Natural killer cell treated with Interleukin-12 subunit alpha and Interleukin-12 subunit beta and Interleukin-15 and Interleukin-18, amount 100 ng/mL, for 72 hours (primary cell): ENCODE data around the gene NR2C2AP. TPM values are rescaled to one million over a fixed set of nuclear protein-coding genes. Genes with fewer than 3 reads are reported as not detected.

ENCODE experiments used
- ATAC-seq, 2 donors: fragments of 150-1000 bp; cut with Tn5 transposase in 1 of 2; sonication (Bioruptor Pico), chemical (Tn5 transposase) in 1 of 2; 2 replicates each; pipeline ENCODE4 v1.10.0; 2021
- DNase-seq: peaks from one replicate; pipeline ENCODE4 v3.0.0; 2022; ENCODE audit warnings: low spot score
- H3K27ac Mint-ChIP-seq, 2 donors: 1 replicate in 1 of 2; 2 replicates in 1 of 2; pipeline ENCODE4 v1.8.0; 2022; ENCODE audit warnings: mixed read lengths in 2 of 2, mild to moderate bottlenecking in 1 of 2, moderate library complexity in 1 of 2
- H3K27me3 Mint-ChIP-seq, 2 donors: 1 replicate in 1 of 2; 2 replicates in 1 of 2; pipeline ENCODE4 v1.8.0; 2022; ENCODE audit warnings: mixed read lengths in 2 of 2
- H3K36me3 Mint-ChIP-seq: one replicate; pipeline ENCODE4 v1.8.0; 2022; ENCODE audit warnings: mixed read lengths
- H3K4me1 Mint-ChIP-seq, 2 donors: 1 replicate in 1 of 2; 2 replicates in 1 of 2; pipeline ENCODE4 v1.8.0; 2022; ENCODE audit warnings: low read depth in 2 of 2, mixed read lengths in 2 of 2, mild to moderate bottlenecking in 1 of 2
- H3K4me3 Mint-ChIP-seq: one replicate; pipeline ENCODE4 v1.8.0; 2022; ENCODE audit warnings: mixed read lengths
- H3K9me3 Mint-ChIP-seq: 2 replicates; pipeline ENCODE4 v1.8.0; 2022; ENCODE audit warnings: mixed read lengths
- total RNA-seq, 2 donors: library from RNA; stranded (reverse); gene quantifications; one replicate each; pipeline ENCODE4 v1.2.3, GENCODE V29; 2022

The NR2C2AP gene
- total RNA-seq, 2 donors from 2014 or later: 34.0 to 71.0 TPM

- no peaks in the 10 kb centered on the region for H3K9me3 Mint-ChIP-seq
- H3K27me3 Mint-ChIP-seq: peaks cover 14 to 23% of the 10 kb centered on the region in 2 donors
- ATAC-seq: no peak
- H3K27ac Mint-ChIP-seq: no peak overlapping the region
- peaks cover 22 to 23% of the 10 kb centered on the region in 2 donors for H3K4me1 Mint-ChIP-seq
- no peak overlapping the region for H3K4me3 Mint-ChIP-seq
- no peaks in the 10 kb centered on the region for H3K36me3 Mint-ChIP-seq
- DNase-seq: no peak
Observed at GRCh38 chr19:19209372-19209771, 6.2 kb upstream of the NR2C2AP start.

- Mint-ChIP-seq H3K4me1 (peaks cover 16 to 19% of the 10 kb centered on the region in 2 donors), H3K9me3 (no peaks in the 10 kb centered on the region), H3K4me3 (no peak overlapping the region), H3K36me3 (no peaks in the 10 kb centered on the region), H3K27me3 (peaks cover 0 to 11% of the 10 kb centered on the region in 2 donors), H3K27ac (peak overlapping the region in 1 of 2 donors; percentile 13)
- no peak for DNase-seq
- no peak for ATAC-seq
Observed at GRCh38 chr19:19207637-19208572, 4.7 kb upstream of the NR2C2AP start.

- Mint-ChIP-seq H3K27ac (no peak overlapping the region), H3K4me1 (peaks cover 19 to 21% of the 10 kb centered on the region in 2 donors), H3K36me3 (no peaks in the 10 kb centered on the region), H3K4me3 (peak overlapping the region; percentile 29), H3K9me3 (no peaks in the 10 kb centered on the region), H3K27me3 (peaks cover 0 to 9% of the 10 kb centered on the region in 2 donors)
- no peak for ATAC-seq
- DNase-seq: no peak
Observed at GRCh38 chr19:19206938-19207337, 3.7 kb upstream of the NR2C2AP start.

DNA sequence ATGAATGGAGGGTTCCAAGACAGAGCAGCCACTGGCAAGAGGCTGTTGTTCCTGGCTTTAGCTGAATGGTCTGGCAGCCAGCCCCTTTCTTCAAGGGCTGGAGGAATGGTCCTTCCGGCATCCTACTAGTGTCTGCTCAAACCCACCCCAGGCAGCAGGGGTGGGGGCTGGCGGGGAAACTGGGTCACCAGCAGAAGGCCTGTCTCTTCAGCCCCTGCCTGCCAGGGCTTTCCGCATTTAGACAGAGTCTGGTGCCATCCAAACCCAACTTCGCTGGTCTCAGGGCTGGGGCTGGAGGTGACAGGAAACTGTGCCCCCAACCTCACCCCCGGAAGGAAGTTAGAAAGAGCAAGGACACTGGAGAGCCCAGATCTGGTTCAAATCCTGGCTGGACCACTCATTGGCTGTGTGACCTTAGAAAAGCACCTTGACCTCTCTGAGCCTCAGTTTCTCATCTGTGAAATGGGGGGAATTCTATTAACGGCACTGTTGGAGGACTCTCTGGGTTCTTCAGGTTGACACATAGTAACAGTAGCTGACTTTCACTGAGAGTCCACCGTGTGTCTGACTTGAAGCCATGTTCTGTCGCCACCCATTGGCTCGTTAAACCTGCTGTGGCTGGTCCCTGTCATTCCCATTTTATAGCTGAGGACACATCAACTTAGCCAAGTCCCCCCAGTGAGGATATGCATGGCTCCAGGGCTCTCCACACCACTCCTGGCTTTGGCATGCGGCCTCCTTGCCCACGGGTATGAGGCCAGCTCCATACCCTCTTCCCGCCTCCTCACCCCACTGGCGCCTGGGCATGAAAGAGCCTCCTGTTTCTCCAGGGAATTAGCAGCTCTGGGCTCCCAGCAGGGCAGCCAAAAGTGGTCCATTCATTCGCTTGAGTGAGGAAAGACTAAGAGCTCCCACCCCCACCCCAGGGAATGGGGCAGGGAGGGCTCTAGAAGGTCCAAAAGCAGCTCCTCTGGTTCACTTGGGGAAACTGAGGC, 2.5 kb upstream of the NR2C2AP start:
- ATAC-seq (no peak), DNase-seq (no peak)
- no peaks in the 10 kb centered on the region for H3K36me3 Mint-ChIP-seq
- H3K4me3 Mint-ChIP-seq: no peak overlapping the region
- H3K9me3 Mint-ChIP-seq: no peaks in the 10 kb centered on the region
- H3K4me1 Mint-ChIP-seq: peaks cover 19 to 21% of the 10 kb centered on the region in 2 donors
- peaks cover 0 to 5% of the 10 kb centered on the region in 2 donors for H3K27me3 Mint-ChIP-seq
- H3K27ac Mint-ChIP-seq: peak overlapping the region in 1 of 2 donors; percentile 42

DNA sequence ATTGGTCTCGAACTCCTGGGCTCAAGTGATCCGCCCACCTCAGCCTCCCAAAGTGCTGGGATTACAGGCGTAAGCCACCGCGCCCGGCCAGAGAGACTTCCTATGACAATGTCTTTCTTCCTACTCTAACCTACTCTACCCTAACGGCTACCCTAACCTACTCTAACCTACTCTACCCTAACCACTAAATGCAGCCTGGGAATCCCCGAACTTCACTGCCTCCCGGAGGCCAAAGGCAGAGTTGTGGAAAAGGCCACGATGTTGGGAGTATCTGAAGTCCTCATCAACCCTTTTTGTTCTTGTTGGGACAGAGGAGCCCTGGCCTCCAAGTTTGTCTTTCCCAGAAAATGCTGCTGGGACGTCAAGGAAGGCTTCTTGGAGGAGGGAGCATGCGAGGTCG, 967 bp upstream of the NR2C2AP start:
- H3K9me3 Mint-ChIP-seq: no peaks in the 10 kb centered on the region
- DNase-seq: no peak
- H3K27me3 Mint-ChIP-seq: no peaks in the 10 kb centered on the region
- peak overlapping the region; percentile 91 for H3K4me3 Mint-ChIP-seq
- no peak for ATAC-seq
- peak overlapping the region; percentile 42 to 86 for H3K27ac Mint-ChIP-seq
- no peaks in the 10 kb centered on the region for H3K36me3 Mint-ChIP-seq
- H3K4me1 Mint-ChIP-seq: peaks cover 19 to 21% of the 10 kb centered on the region in 2 donors

- ATAC-seq: peak in 1 of 2 donors; percentile 12
- Mint-ChIP-seq H3K9me3 (no peaks in the 10 kb centered on the region), H3K36me3 (no peaks in the 10 kb centered on the region), H3K4me1 (peaks cover 15 to 19% of the 10 kb centered on the region in 2 donors), H3K4me3 (peak overlapping the region; percentile 91), H3K27me3 (no peaks in the 10 kb centered on the region), H3K27ac (peak overlapping the region; percentile 86 to 92)
- no peak for DNase-seq
Observed at GRCh38 chr19:19202707-19203011, 555 bp downstream of the NR2C2AP start.

GRCh38 chr19:19201697-19202630, 1.2 kb downstream of the NR2C2AP start:
- DNase-seq (no peak), ATAC-seq (no peak)
- Mint-ChIP-seq H3K9me3 (no peaks in the 10 kb centered on the region), H3K27ac (peak overlapping the region; percentile 86 to 92), H3K36me3 (no peaks in the 10 kb centered on the region), H3K27me3 (no peaks in the 10 kb centered on the region), H3K4me3 (peak overlapping the region; percentile 91), H3K4me1 (peaks cover 8 to 12% of the 10 kb centered on the region in 2 donors)

DNA sequence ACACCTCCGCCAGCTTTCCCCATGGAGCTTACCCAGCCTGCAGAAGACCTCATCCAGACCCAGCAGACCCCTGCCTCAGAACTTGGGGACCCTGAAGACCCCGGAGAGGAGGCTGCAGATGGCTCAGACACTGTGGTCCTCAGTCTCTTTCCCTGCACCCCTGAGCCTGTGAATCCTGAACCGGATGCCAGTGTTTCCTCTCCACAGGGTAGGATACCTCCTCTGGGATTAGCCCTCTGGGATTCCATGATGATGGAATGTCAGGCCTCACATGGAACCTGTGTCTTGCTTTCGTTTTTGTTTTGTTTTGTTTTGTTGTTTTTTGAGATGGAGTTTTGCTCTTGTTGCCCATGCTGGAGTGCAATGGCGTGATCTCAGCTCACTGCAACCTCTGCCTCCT, 9.3 kb downstream of the NR2C2AP start:
- H3K27me3 Mint-ChIP-seq: no peaks in the 10 kb centered on the region
- ATAC-seq (no peak), DNase-seq (no peak)
- peak overlapping the region; percentile 97 to 99 for H3K27ac Mint-ChIP-seq
- H3K4me1 Mint-ChIP-seq: peaks cover 23 to 24% of the 10 kb centered on the region in 2 donors
- peak overlapping the region; percentile 92 for H3K4me3 Mint-ChIP-seq
- no peaks in the 10 kb centered on the region for H3K9me3 Mint-ChIP-seq
- H3K36me3 Mint-ChIP-seq: no peaks in the 10 kb centered on the region

GRCh38 chr19:19192910-19193423, 10.2 kb downstream of the NR2C2AP start:
- H3K9me3 Mint-ChIP-seq: no peaks in the 10 kb centered on the region
- peak overlapping the region; percentile 92 for H3K4me3 Mint-ChIP-seq
- no peaks in the 10 kb centered on the region for H3K36me3 Mint-ChIP-seq
- H3K4me1 Mint-ChIP-seq: peaks cover 23 to 24% of the 10 kb centered on the region in 2 donors
- ATAC-seq: no peak
- peak overlapping the region; percentile 97 to 99 for H3K27ac Mint-ChIP-seq
- no peaks in the 10 kb centered on the region for H3K27me3 Mint-ChIP-seq
- DNase-seq: no peak

DNA sequence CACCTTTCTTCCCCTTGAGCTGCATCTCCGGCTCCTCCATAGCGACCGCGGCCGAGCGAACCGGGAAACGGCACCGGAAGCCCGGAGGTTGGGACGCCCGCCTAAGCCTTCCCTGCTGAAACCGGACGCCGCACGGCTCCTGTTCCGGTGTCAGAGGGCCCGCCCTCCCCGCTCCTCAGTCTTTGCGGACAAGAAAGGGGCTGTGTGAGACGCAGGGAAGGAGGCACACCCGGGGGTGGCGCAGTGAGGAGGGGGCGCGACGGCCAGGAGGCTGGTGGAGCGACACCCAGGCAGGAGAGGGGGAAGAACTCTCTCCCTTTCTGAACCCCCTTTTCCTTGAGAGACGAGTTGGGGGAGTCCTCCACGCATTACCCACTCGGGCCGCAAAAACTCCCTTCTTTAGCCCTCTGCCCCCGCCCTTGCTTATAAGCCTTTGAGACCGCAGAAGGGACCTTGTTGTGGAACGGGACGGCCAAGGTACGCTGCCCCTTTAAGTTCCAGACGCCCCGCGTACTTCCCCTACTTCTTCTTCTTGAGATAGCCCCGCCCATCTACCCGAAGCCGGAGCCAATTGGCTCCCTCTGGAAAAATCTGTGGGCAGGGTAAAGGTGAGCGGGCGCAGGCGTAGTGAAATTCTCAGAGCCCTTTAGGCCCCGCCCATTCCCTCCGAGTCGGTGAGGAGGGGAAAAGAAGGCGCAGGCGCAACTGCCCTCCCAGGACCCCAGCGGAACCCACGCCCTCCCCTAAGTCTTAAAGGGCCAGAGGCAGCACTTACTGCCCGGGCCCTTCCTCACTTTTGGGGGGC, 10.9 kb downstream of the NR2C2AP start, which contains the start of the genes BORCS8 and RFXANK:
Gene BORCS8, minus strand, starts transcription at position 75 of the 805 bp plus-strand sequence. Its CDS starts 35 bp downstream, at position 40.
Gene RFXANK, plus strand, starts transcription at position 181 of the 805 bp plus-strand sequence. CDS start 1,689 bp downstream, outside the sequence.
- Mint-ChIP-seq H3K27me3 (no peaks in the 10 kb centered on the region), H3K9me3 (no peaks in the 10 kb centered on the region), H3K4me1 (peaks cover 23 to 24% of the 10 kb centered on the region in 2 donors), H3K36me3 (no peaks in the 10 kb centered on the region), H3K4me3 (peak within 1 kb of the TSS; percentile 92), H3K27ac (peak within 1 kb of the TSS; percentile 97 to 99)
- DNase-seq (peak; percentile 99), ATAC-seq (peak; percentile 95 to 96)

- no peak for ATAC-seq
- H3K4me1 Mint-ChIP-seq: peaks cover 26 to 27% of the 10 kb centered on the region in 2 donors
- DNase-seq: no peak
- H3K27ac Mint-ChIP-seq: peak overlapping the region; percentile 97 to 99
- no peaks in the 10 kb centered on the region for H3K9me3 Mint-ChIP-seq
- peaks cover 2% of the 10 kb centered on the region for H3K36me3 Mint-ChIP-seq
- H3K4me3 Mint-ChIP-seq: peak overlapping the region; percentile 92
- no peaks in the 10 kb centered on the region for H3K27me3 Mint-ChIP-seq
Observed at GRCh38 chr19:19191768-19192077, 11.5 kb downstream of the NR2C2AP start.

- Mint-ChIP-seq H3K27ac (no peak overlapping the region), H3K4me3 (no peak overlapping the region), H3K4me1 (peaks cover 26 to 27% of the 10 kb centered on the region in 2 donors), H3K9me3 (no peaks in the 10 kb centered on the region), H3K27me3 (no peaks in the 10 kb centered on the region), H3K36me3 (peaks cover 9% of the 10 kb centered on the region)
- ATAC-seq (no peak), DNase-seq (no peak)
Observed at GRCh38 chr19:19186742-19187141, 16.5 kb downstream of the NR2C2AP start.
